H7 (cell line): ENCODE measurements around the gene POLD2. TPM values are rescaled to one million over a fixed set of nuclear protein-coding genes. Genes with fewer than 3 reads are reported as not detected.

ENCODE experiments used
- DNase-seq: peaks from one replicate; pipeline ENCODE4 v3.0.0; 2012
- H3K27me3 ChIP-seq: 2 replicates; pipeline ENCODE4 v1.6.0; 2011; ENCODE audit warnings: mild to moderate bottlenecking, low read length; ENCODE audit not compliant: control insufficient read depth, insufficient read depth
- H3K36me3 ChIP-seq: replicated peaks from 2 replicates; pipeline ENCODE4 v1.5.1; 2011; ENCODE audit warnings: low read length; ENCODE audit not compliant: control insufficient read depth, insufficient read depth
- H3K4me3 ChIP-seq: 2 replicates; pipeline ENCODE4 v1.5.1; 2011; ENCODE audit warnings: low read depth, mild to moderate bottlenecking, control low read depth, low read length, moderate library complexity; ENCODE audit not compliant: insufficient read depth
- total RNA-seq: library from RNA; depleted of rRNA; stranded (reverse); fragments of >200 nt; shearing (Covaris generic); gene quantifications from 2 replicates; pipeline ENCODE4 v1.2.3, GENCODE V29; 2014

Gene POLD2
- total RNA-seq, 1 experiment from 2014 or later, result 134 TPM

- Histone ChIP-seq H3K27me3 (peaks cover 10% of the 10 kb centered on the region), H3K4me3 (no peak overlapping the region), H3K36me3 (no peaks in the 10 kb centered on the region; the same call in 1 of the 2 replicates)
- DNase-seq, result peak; percentile 48
Observed at GRCh38 chr7:44107116-44107960, 16.0 kb downstream of the POLD2 start.

- no peaks in the 10 kb centered on the region; the same call in 1 of the 2 replicates for H3K36me3 ChIP-seq
- no peak for DNase-seq
- peaks cover 10% of the 10 kb centered on the region for H3K27me3 ChIP-seq
- no peak overlapping the region for H3K4me3 ChIP-seq
Observed at GRCh38 chr7:44106311-44107065, 16.9 kb downstream of the POLD2 start.

- Histone ChIP-seq H3K4me3 (no peak overlapping the region), H3K27me3 (peaks cover 10% of the 10 kb centered on the region), H3K36me3 (no peaks in the 10 kb centered on the region; the same call in 1 of the 2 replicates)
- no peak for DNase-seq
Observed at GRCh38 chr7:44105832-44106231, 17.5 kb downstream of the POLD2 start.

- H3K27me3 ChIP-seq, result peaks cover 10% of the 10 kb centered on the region
- H3K36me3 ChIP-seq, result no peaks in the 10 kb centered on the region
- DNase-seq, result peak; percentile 91
- H3K4me3 ChIP-seq, result peak overlapping the region; percentile 75
Observed at GRCh38 chr7:44104860-44105771, 18.2 kb downstream of the POLD2 start.

- Histone ChIP-seq H3K4me3 (peak within 1 kb of the TSS; percentile 75), H3K36me3 (no peaks in the 10 kb centered on the region), H3K27me3 (peaks cover 10% of the 10 kb centered on the region)
- peak; percentile 97 for DNase-seq
Observed at GRCh38 chr7:44103923-44104859, 19.2 kb downstream of the POLD2 start, which contains the start of gene AEBP1. Gene AEBP1, plus strand, starts transcription at chr7:44104345. Its CDS starts 321 bp downstream, at chr7:44104666.

- Histone ChIP-seq H3K4me3 (peak overlapping the region; percentile 75), H3K27me3 (peaks cover 10% of the 10 kb centered on the region), H3K36me3 (no peaks in the 10 kb centered on the region)
- no peak for DNase-seq
Observed at GRCh38 chr7:44103566-44103922, 19.8 kb downstream of the POLD2 start.

GRCh38 chr7:44102846-44103565, 20.3 kb downstream of the POLD2 start:
- H3K27me3 ChIP-seq, result peaks cover 10% of the 10 kb centered on the region
- H3K4me3 ChIP-seq, result no peak overlapping the region
- no peak for DNase-seq
- H3K36me3 ChIP-seq, result no peaks in the 10 kb centered on the region

GRCh38 chr7:44101966-44102845, 21.1 kb downstream of the POLD2 start:
- no peak for DNase-seq
- no peak overlapping the region for H3K4me3 ChIP-seq

GRCh38 chr7:44101303-44101965, 21.9 kb downstream of the POLD2 start:
- Histone ChIP-seq H3K4me3 (no peak overlapping the region), H3K27me3 (peaks cover 10% of the 10 kb centered on the region), H3K36me3 (no peaks in the 10 kb centered on the region)
- no peak for DNase-seq

More at GRCh38 chr7:44101966-44102845, 21.1 kb downstream of the POLD2 start:
- no peaks in the 10 kb centered on the region for H3K36me3 ChIP-seq
- H3K27me3 ChIP-seq, result peaks cover 10% of the 10 kb centered on the region

- H3K27me3 ChIP-seq, result peaks cover 10% of the 10 kb centered on the region
- H3K36me3 ChIP-seq, result no peaks in the 10 kb centered on the region
- DNase-seq, result no peak
- H3K4me3 ChIP-seq, result no peak overlapping the region
Observed at GRCh38 chr7:44100458-44101302, 22.7 kb downstream of the POLD2 start.

- no peak overlapping the region for H3K4me3 ChIP-seq
- H3K36me3 ChIP-seq, result no peaks in the 10 kb centered on the region
- peaks cover 4% of the 10 kb centered on the region for H3K27me3 ChIP-seq
- DNase-seq, result no peak
Observed at GRCh38 chr7:44099669-44100068, 23.7 kb downstream of the POLD2 start.
